IMR-90 (cell line): ENCODE results near the gene MEF2D. TPM values are rescaled to one million over a fixed set of nuclear protein-coding genes. Genes with fewer than 3 reads are reported as not detected.
A peak's percentile ranks its signal among the peaks of the same experiment; 100 is the strongest.

ENCODE experiments used
- ATAC-seq: fragments of 200-7000 bp; cut with Tn5 transposase; 2 replicates; pipeline ENCODE4 v1.9.1; 2020; ENCODE audit warnings: low read depth, mild to moderate bottlenecking, moderate library complexity
- BruUV-seq: library from RNA; stranded (reverse); fragments of 400-500 nt; replicated peaks from 2 replicates; lab custom pipeline; 2021; lab: Mats Ljungman, UMichigan
- CTCF ChIA-PET: fragments of 300-600 bp; formaldehyde crosslinking; extraction: SDS; loops from one replicate; lab custom pipeline; 2021; ENCODE audit warnings: antibody characterized with exemption; lab: Yijun Ruan, JAX
- POLR2A ChIA-PET: fragments of 300-600 bp; sonication (Branson Sonifier 250); formaldehyde crosslinking; loops from one replicate; lab custom pipeline; 2022; ENCODE audit warnings: antibody characterized with exemption; ENCODE audit not compliant: unreplicated experiment; lab: Charles Lee
- DNase-seq: peaks from one replicate; pipeline ENCODE4 v3.0.0; 2013
- H2AFZ ChIP-seq: replicated peaks from 2 replicates; pipeline ENCODE3; 2013; ENCODE audit warnings: low read length, mild to moderate bottlenecking; ENCODE audit not compliant: poor library complexity
- H2AK5ac ChIP-seq: 2 replicates; pipeline ENCODE4 v1.6.1; 2013; ENCODE audit warnings: low read depth, low read length, inconsistent platforms
- H2AK9ac ChIP-seq: replicated peaks from 2 replicates; pipeline ENCODE3; 2013; ENCODE audit warnings: mild to moderate bottlenecking, low read depth, low read length, moderate library complexity; ENCODE audit not compliant: poor library complexity
- H2BK120ac ChIP-seq: 2 replicates; pipeline ENCODE4 v1.6.1; 2013; ENCODE audit warnings: low read depth, low read length, inconsistent platforms
- H2BK15ac ChIP-seq: 3 replicates; pipeline ENCODE4 v1.6.1; 2013; ENCODE audit warnings: low read depth, low read length, inconsistent platforms
- H2BK20ac ChIP-seq: 2 replicates; pipeline ENCODE4 v1.6.1; 2013; ENCODE audit warnings: low read depth, mild to moderate bottlenecking, inconsistent platforms, low read length, moderate library complexity
- H2BK5ac ChIP-seq: 2 replicates; pipeline ENCODE4 v1.6.1; 2013; ENCODE audit warnings: mild to moderate bottlenecking, low read depth, low read length, inconsistent platforms; ENCODE audit not compliant: poor library complexity, severe bottlenecking
- H3K14ac ChIP-seq: replicated peaks from 2 replicates; pipeline ENCODE4 v1.6.1; 2013; ENCODE audit warnings: low read depth, low read length, inconsistent platforms
- H3K18ac ChIP-seq: 2 replicates; pipeline ENCODE4 v1.6.1; 2013; ENCODE audit warnings: low read depth, low read length, control low read depth
- H3K23ac ChIP-seq: 2 replicates; pipeline ENCODE4 v1.6.1; 2013; ENCODE audit warnings: low read depth, low read length, inconsistent platforms
- H3K27ac ChIP-seq: 2 replicates; pipeline ENCODE4 v1.5.1; 2013; ENCODE audit warnings: mild to moderate bottlenecking, control low read depth, low read length; ENCODE audit not compliant: insufficient read depth
- H3K27me3 ChIP-seq: 2 replicates; pipeline ENCODE4 v1.6.1; 2013; ENCODE audit warnings: low read length; ENCODE audit not compliant: control insufficient read depth, insufficient read depth
- H3K36me3 ChIP-seq: 2 replicates; pipeline ENCODE4 v1.6.1; 2013; ENCODE audit warnings: low read length, mixed read lengths; ENCODE audit not compliant: control insufficient read depth, insufficient read depth
- H3K4ac ChIP-seq: 2 replicates; pipeline ENCODE4 v1.6.1; 2013; ENCODE audit warnings: low read depth, low read length, inconsistent platforms
- H3K4me1 ChIP-seq: 2 replicates; pipeline ENCODE4 v1.6.1; 2013; ENCODE audit warnings: low read length, mixed read lengths; ENCODE audit not compliant: control insufficient read depth, insufficient read depth
- H3K4me2 ChIP-seq: 2 replicates; pipeline ENCODE4 v1.6.1; 2013; ENCODE audit warnings: low read depth, mild to moderate bottlenecking, control low read depth, low read length, moderate library complexity
- H3K4me3 ChIP-seq: 2 replicates; pipeline ENCODE4 v1.5.1; 2013; ENCODE audit warnings: low read depth, mild to moderate bottlenecking, control low read depth, low read length, moderate library complexity; ENCODE audit not compliant: insufficient read depth
- H3K56ac ChIP-seq: 2 replicates; pipeline ENCODE4 v1.6.1; 2013; ENCODE audit warnings: low read length, inconsistent platforms; ENCODE audit not compliant: insufficient read depth; ENCODE audit errors: extremely low read depth
- H3K79me1 ChIP-seq, 2 experiments: 2 replicates each; pipeline ENCODE4 v1.6.1; 2013; ENCODE audit warnings: low read length in 2 of 2, inconsistent platforms in 1 of 2, low read depth in 1 of 2
- H3K9ac ChIP-seq: 2 replicates; pipeline ENCODE4 v1.6.1; 2013; ENCODE audit warnings: low read depth, low read length, control low read depth
- H3K9me1 ChIP-seq: 2 replicates; pipeline ENCODE4 v1.6.1; 2013; ENCODE audit warnings: low read length, inconsistent platforms; ENCODE audit not compliant: insufficient read depth
- H3K9me3 ChIP-seq: 2 replicates; pipeline ENCODE4 v1.6.1; 2013; ENCODE audit warnings: low read length; ENCODE audit not compliant: control insufficient read depth, insufficient read depth
- H4K20me1 ChIP-seq: 2 replicates; pipeline ENCODE4 v1.6.1; 2013; ENCODE audit warnings: low read length, inconsistent platforms; ENCODE audit not compliant: insufficient read depth
- H4K5ac ChIP-seq: 2 replicates; pipeline ENCODE4 v1.6.1; 2013; ENCODE audit warnings: mild to moderate bottlenecking, low read depth, low read length, control low read depth
- H4K8ac ChIP-seq, 2 experiments: 2 replicates each; pipeline ENCODE4 v1.6.1; 2013; ENCODE audit warnings: low read depth in 2 of 2, low read length in 2 of 2, control low read depth in 1 of 2, inconsistent platforms in 1 of 2
- H4K91ac ChIP-seq: 2 replicates; pipeline ENCODE4 v1.6.1; 2013; ENCODE audit warnings: low read depth, low read length, inconsistent platforms; ENCODE audit not compliant: insufficient read depth
- CHD1 ChIP-seq: IDR thresholded peaks from 2 replicates; pipeline ENCODE4 v1.6.1; 2012; ENCODE audit warnings: low read depth, low read length, improper control_type of control experiment
- FOS ChIP-seq: fragments of 150-350 bp; IDR thresholded peaks from 2 replicates; pipeline ENCODE4 v1.6.1; 2016; ENCODE audit warnings: low read depth, low read length
- WGBS, 2 experiments: methylation state at CpG; one replicate each; pipeline versions ENCODE4 v1.1.5 to v1.1.7; 2013; ENCODE audit warnings: missing lambda C conversion rate in 2 of 2; ENCODE audit not compliant: insufficient read length in 1 of 2; ENCODE audit errors: extremely low coverage in 2 of 2; 5-methylcytosine and 5-hydroxymethylcytosine counted together
- dilution Hi-C: fragments of 300-500 bp; cut with HindIII; formaldehyde crosslinking; loops from one replicate; pipeline ENCODE4 v1.14.3; 2018; ENCODE audit warnings: low sequenced_read_pairs; ENCODE audit not compliant: unreplicated experiment
- in situ Hi-C: fragments of 300-500 bp; cut with MboI; formaldehyde crosslinking; loops from 3 replicates; pipeline ENCODE4 v1.14.3; 2019; ENCODE audit warnings: low sequenced_read_pairs, inconsistent platforms, mixed read lengths
- intact Hi-C: fragments of 100-400 bp; cut with micrococcal nuclease; formaldehyde crosslinking; loops from 2 replicates; pipeline ENCODE4 v1.10.0; 2022
- polyA plus RNA-seq, 3 experiments: library from polyadenylated mRNA; depleted of rRNA; stranded (reverse); fragments of >200 nt; gene quantifications; 2 replicates each; pipeline ENCODE4 v1.2.3, GENCODE V29; 2012; ENCODE audit warnings: low replicate concordance in 1 of 3
- total RNA-seq: library from RNA; depleted of rRNA; stranded (reverse); fragments of >200 nt; gene quantifications from 2 replicates; pipeline ENCODE4 v1.2.3, GENCODE V29; 2012

Gene MEF2D
- total and polyA plus RNA-seq, 2 of the 4 experiments (the other 2 are of a cell fraction): 2.9 to 20.0 TPM

DNA sequence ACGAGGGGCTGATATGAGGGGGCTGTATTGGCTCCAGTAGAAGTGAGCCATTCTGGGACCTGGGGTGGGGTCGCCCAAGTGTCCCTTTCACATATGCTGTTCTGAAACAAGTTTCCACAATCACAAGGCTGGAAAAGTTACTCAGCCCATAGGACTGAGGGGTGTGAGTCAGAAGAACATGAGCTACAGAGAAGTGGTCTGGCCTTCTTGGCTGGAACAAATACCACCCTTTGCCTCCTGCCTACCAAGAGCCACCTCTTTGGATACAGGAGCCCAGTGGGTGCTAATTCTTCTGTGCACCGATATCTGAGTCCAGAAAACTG lies 42.4 kb downstream of the MEF2D start:
- Histone ChIP-seq H3K4ac (peak overlapping the region; percentile 31; the same call in 1 of the 2 replicates), H4K91ac (no peak overlapping the region), H2AK5ac (0 out of 2 replicates have a peak overlapping the region, but pooled peaks have one; percentile 4), H2BK20ac (no peak overlapping the region), H2AK9ac (no peak overlapping the region), H3K23ac (no peak overlapping the region), H2BK15ac (no peak overlapping the region), H4K20me1 (no peaks in the 10 kb centered on the region), H3K4me3 (no peak overlapping the region), H3K27ac (no peak overlapping the region), H3K9me1 (peaks cover 17% of the 10 kb centered on the region), H4K8ac (no peak overlapping the region; a peak in 1 of 4 replicates), H4K5ac (no peak overlapping the region), H3K9me3 (no peaks in the 10 kb centered on the region), H3K4me2 (no peak overlapping the region), H3K18ac (no peak overlapping the region), H3K9ac (no peak overlapping the region), H2AFZ (no peak overlapping the region), H3K36me3 (no peaks in the 10 kb centered on the region; the same call in 1 of the 2 replicates), H2BK120ac (no peak overlapping the region), H3K27me3 (no peaks in the 10 kb centered on the region), H2BK5ac (no peak overlapping the region), H3K4me1 (peaks cover 4% of the 10 kb centered on the region; the same call in 1 of the 2 replicates), H3K14ac (no peak overlapping the region), H3K56ac (no peak overlapping the region), H3K79me1 (peaks cover 0 to 3% of the 10 kb centered on the region in 2 experiments; a peak in 1 of 4 replicates)
- intact Hi-C loops (no loop called here), dilution Hi-C loops (no loop called here), in situ Hi-C loops (no loop called here)
- WGBS, 2 experiments: no CpG with 5 or more reads among the region's 3 CpGs
- peak; percentile 81 for DNase-seq
- ChIA-PET CTCF (interaction anchor here (0.6 to 1.7 kb wide), 2 partner anchors 32 to 399 kb away, joined by 4 to 5 read pairs; no protein-coding TSS in a partner anchor), POLR2A (no interaction called here)
- TF ChIP-seq FOS (0 out of 2 replicates have a peak, but pooled peaks have one; percentile 11), CHD1 (no peak)
- no TSS peak for BruUV-seq
- ATAC-seq: no peak
